AG10803 (cell line): ENCODE data around the gene PTPRD.

Experiments used
- DNase-seq: peaks from one replicate; pipeline ENCODE4 v3.0.0; 2010; ENCODE audit warnings: low read depth
- H3K4me3 ChIP-seq: 2 replicates; pipeline ENCODE4 v1.5.1; 2011; ENCODE audit warnings: mild to moderate bottlenecking, low read length, control low read depth
- CTCF ChIP-seq: conservative IDR thresholded peaks from 2 replicates; pipeline ENCODE4 v1.5.1; 2011; ENCODE audit warnings: mild to moderate bottlenecking, low read length, control low read depth, inconsistent platforms

Gene PTPRD

DNA sequence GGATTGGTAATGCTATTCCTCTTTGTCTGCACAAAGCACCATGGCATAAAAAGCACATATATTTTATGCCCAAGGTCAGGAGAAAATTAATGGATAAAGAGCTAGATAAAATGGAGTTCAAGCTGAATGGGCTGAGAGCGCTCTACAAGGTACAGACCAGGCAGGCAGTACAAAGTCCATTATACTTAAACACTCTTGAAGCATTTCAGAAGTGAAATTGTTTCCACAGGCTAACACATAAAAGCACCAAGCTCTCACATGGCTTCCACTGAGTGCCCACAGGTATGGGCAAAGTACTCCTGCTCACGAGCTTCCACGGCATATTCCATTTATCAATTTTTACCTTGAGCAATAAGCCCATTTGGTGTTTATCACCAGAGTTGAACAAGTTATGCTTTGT, 2042.0 kb downstream of the PTPRD start:
- no peak for TF ChIP-seq CTCF
- no peak overlapping the region for H3K4me3 ChIP-seq
- DNase-seq: no peak

GRCh38 chr9:8569823-8570222, 2043.0 kb downstream of the PTPRD start:
- DNase-seq: no peak
- H3K4me3 ChIP-seq: no peak overlapping the region
- TF ChIP-seq CTCF: no peak

- DNase-seq: no peak
- TF ChIP-seq CTCF: no peak
- H3K4me3 ChIP-seq: no peak overlapping the region
Observed at GRCh38 chr9:8567963-8568579, 2044.7 kb downstream of the PTPRD start.

DNA sequence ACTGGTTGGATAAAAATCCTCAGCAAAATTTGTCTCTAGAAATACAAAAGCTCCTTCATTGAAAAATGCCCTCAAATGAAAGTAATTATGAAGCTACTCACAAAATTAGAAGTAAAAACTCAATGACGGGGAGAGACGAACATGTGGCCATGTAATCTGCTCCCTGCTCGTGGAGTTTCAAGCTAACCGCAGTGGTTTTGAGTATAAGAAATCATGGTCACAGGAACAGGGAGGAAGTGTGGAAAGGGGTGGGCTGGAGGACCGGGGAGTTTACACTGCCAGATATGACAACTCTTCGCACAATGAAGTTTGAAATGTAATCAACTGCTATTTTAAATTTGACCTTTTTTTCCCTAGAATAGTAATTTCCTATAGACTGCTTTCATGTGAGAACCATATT, 2047.8 kb downstream of the PTPRD start:
- TF ChIP-seq CTCF: no peak
- no peak for DNase-seq
- H3K4me3 ChIP-seq: no peak overlapping the region

- no peak for TF ChIP-seq CTCF
Observed at GRCh38 chr9:8560560-8561525, 2052.0 kb downstream of the PTPRD start.

DNA sequence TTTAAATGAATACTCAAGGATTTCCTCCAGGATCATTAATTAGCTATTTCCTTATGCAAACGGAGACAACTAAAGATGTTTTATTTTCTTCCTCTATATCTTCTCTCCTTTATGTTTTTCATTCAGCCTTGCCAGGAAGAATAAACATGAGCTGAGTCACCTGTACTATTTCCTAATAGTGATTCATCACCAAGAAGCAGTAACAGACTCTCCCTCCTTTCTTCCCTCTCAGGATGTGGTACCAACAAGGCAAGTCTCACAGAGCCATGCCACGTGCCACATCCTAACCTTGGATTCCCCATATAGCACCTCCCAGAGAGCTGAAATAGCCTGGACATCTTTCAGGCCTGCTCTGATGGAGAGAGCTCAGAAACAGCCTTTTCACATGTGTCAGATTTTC, 2054.6 kb downstream of the PTPRD start:
- H3K4me3 ChIP-seq: no peak overlapping the region
- DNase-seq: no peak
- no peak for TF ChIP-seq CTCF

More at GRCh38 chr9:8560560-8561525, 2052.0 kb downstream of the PTPRD start:
- no peak for DNase-seq
- H3K4me3 ChIP-seq: no peak overlapping the region
